Gastroesophageal sphincter (tissue), 4 donors: ENCODE data around the gene PIK3IP1. TPM values are rescaled to one million over a fixed set of nuclear protein-coding genes. Genes with fewer than 3 reads are reported as not detected.
A peak's percentile ranks its signal among the peaks of the same experiment; 100 is the strongest.

Experiments
- ATAC-seq: fragments of 150-250 bp; one replicate; pipeline ENCODE4 v1.9.1; 2016; ENCODE audit warnings: mild to moderate bottlenecking, moderate library complexity
- H3K27ac ChIP-seq, 4 donors: fragments of 200-600 bp; sonication (generic) in 3 of 4; 1 replicate in 3 of 4; 2 replicates in 1 of 4; pipeline ENCODE4 v1.5.1; 2016 to 2019
- H3K27me3 ChIP-seq: fragments of 200-600 bp; sonication (generic); one replicate; pipeline ENCODE4 v1.5.1; 2019
- H3K36me3 ChIP-seq, 2 donors: fragments of 200-600 bp; sonication (generic); one replicate each; pipeline ENCODE4 v1.5.1; 2019; ENCODE audit warnings: control low read depth in 1 of 2
- H3K4me1 ChIP-seq, 3 donors: fragments of 200-600 bp; sonication (generic); 1 replicate in 2 of 3; 2 replicates in 1 of 3; pipeline ENCODE4 v1.5.1; 2016 to 2019; ENCODE audit warnings: control low read depth in 2 of 3
- H3K4me3 ChIP-seq, 2 donors: fragments of 200-600 bp; sonication (generic); one replicate each; pipeline ENCODE4 v1.5.1; 2019; ENCODE audit warnings: mild to moderate bottlenecking in 1 of 2, moderate library complexity in 1 of 2
- H3K9me3 ChIP-seq, 3 donors: fragments of 200-600 bp; sonication (generic); one replicate each; pipeline ENCODE4 v1.5.1; 2017 to 2019; ENCODE audit warnings: control low read depth in 2 of 3
- CTCF ChIP-seq, 4 experiments: fragments of 200-600 bp in 2 of 4; fragments of 450-650 bp in 2 of 4; sonication (generic) in 1 of 4; IDR thresholded peaks; one replicate each; pipeline ENCODE4 v1.5.1; 2017 to 2019; ENCODE audit warnings: antibody characterized with exemption in 4 of 4, mild to moderate bottlenecking in 2 of 4, moderate library complexity in 2 of 4
- EP300 ChIP-seq: sonication (generic); formaldehyde crosslinking; IDR thresholded peaks from one replicate; pipeline ENCODE4 v1.6.1; 2017; ENCODE audit warnings: antibody characterized with exemption, mild to moderate bottlenecking
- POLR2A ChIP-seq, 2 donors: fragments of 450-650 bp; IDR thresholded peaks; one replicate each; pipeline ENCODE4 v1.6.1; 2017; ENCODE audit warnings: antibody characterized with exemption in 2 of 2, mild to moderate bottlenecking in 2 of 2, moderate library complexity in 1 of 2
- POLR2AphosphoS5 ChIP-seq: sonication (generic); formaldehyde crosslinking; IDR thresholded peaks from one replicate; pipeline ENCODE4 v1.6.1; 2017; ENCODE audit warnings: antibody characterized with exemption
- WGBS, 2 donors: methylation state at CpG; one replicate each; pipeline ENCODE4 v1.1.5; 2018; ENCODE audit warnings: low coverage in 1 of 2; 5-methylcytosine and 5-hydroxymethylcytosine counted together
- total RNA-seq, 4 donors: library from RNA; depleted of rRNA; stranded (reverse); fragments of >200 nt; gene quantifications; one replicate each; pipeline ENCODE4 v1.1.0, GENCODE V29; 2016

Gene PIK3IP1
- total RNA-seq, 4 donors from 2014 or later: 28.8 to 53.7 (median 37.8) TPM

- no peak for ATAC-seq
- no peaks in the 10 kb centered on the region for H3K9me3 ChIP-seq
- no peaks in the 10 kb centered on the region for H3K36me3 ChIP-seq
- no peaks in the 10 kb centered on the region for H3K27me3 ChIP-seq
- 73 to 74% methylated on average over 2 to 4 of the region's 4 CpGs for WGBS, 2 donors
- H3K4me3 ChIP-seq: no peak overlapping the region
- no peak for TF ChIP-seq CTCF (IDR thresholded peaks at IDR 0.05)
- TF ChIP-seq POLR2AphosphoS5: no peak
- no peak for TF ChIP-seq POLR2A (IDR thresholded peaks at IDR 0.05)
- no peak for TF ChIP-seq EP300
- peaks cover 0 to 51% (median 10%) of the 10 kb centered on the region in 3 donors for H3K4me1 ChIP-seq
- no peak overlapping the region for H3K27ac ChIP-seq
Observed at GRCh38 chr22:31250740-31251600, 41.3 kb downstream of the PIK3IP1 start.

- WGBS, 2 donors: 74 to 81% methylated on average over 2 to 5 of the region's 9 CpGs
- no peak for TF ChIP-seq POLR2AphosphoS5
- TF ChIP-seq EP300: no peak
- TF ChIP-seq POLR2A (IDR thresholded peaks at IDR 0.05): no peak
- no peak for TF ChIP-seq CTCF (IDR thresholded peaks at IDR 0.05)
- H3K36me3 ChIP-seq: no peaks in the 10 kb centered on the region
- H3K27me3 ChIP-seq: no peaks in the 10 kb centered on the region
- peak overlapping the region in 2 of 4 donors; percentile 70 to 75 for H3K27ac ChIP-seq
- no peak for ATAC-seq
- no peaks in the 10 kb centered on the region for H3K9me3 ChIP-seq
- peak overlapping the region in 1 of 2 donors; percentile 55 for H3K4me3 ChIP-seq
- H3K4me1 ChIP-seq: peaks cover 0 to 58% (median 10%) of the 10 kb centered on the region in 3 donors
Observed at GRCh38 chr22:31248965-31249958, 43.0 kb downstream of the PIK3IP1 start.

GRCh38 chr22:31248138-31248745 lies 44.0 kb downstream of the PIK3IP1 start:
- peak overlapping the region in 3 of 4 donors; percentile 48 to 75 (median 70) for H3K27ac ChIP-seq
- no peaks in the 10 kb centered on the region for H3K27me3 ChIP-seq
- 0 to 12% methylated on average over 5 to 7 of the region's 17 CpGs for WGBS, 2 donors
- TF ChIP-seq CTCF (IDR thresholded peaks at IDR 0.05) (no peak), EP300 (no peak), POLR2AphosphoS5 (peak; percentile 45), POLR2A (IDR thresholded peaks at IDR 0.05) (peak in 1 of 2 donors; percentile 17)
- H3K9me3 ChIP-seq: no peaks in the 10 kb centered on the region
- ATAC-seq: peak; percentile 97
- H3K4me3 ChIP-seq: peak overlapping the region; percentile 36 to 55
- H3K4me1 ChIP-seq: peaks cover 0 to 58% (median 10%) of the 10 kb centered on the region in 3 donors
- H3K36me3 ChIP-seq: no peaks in the 10 kb centered on the region

- TF ChIP-seq EP300 (no peak), POLR2A (IDR thresholded peaks at IDR 0.05) (no peak), CTCF (IDR thresholded peaks at IDR 0.05) (no peak), POLR2AphosphoS5 (no peak)
- Histone ChIP-seq H3K36me3 (no peaks in the 10 kb centered on the region), H3K9me3 (no peaks in the 10 kb centered on the region), H3K4me1 (peaks cover 0 to 61% (median 10%) of the 10 kb centered on the region in 3 donors), H3K27me3 (no peaks in the 10 kb centered on the region), H3K4me3 (peak overlapping the region in 1 of 2 donors; percentile 55), H3K27ac (no peak overlapping the region)
- WGBS, 2 donors: 20% methylated on average over 1 of the region's 1 CpG; no CpG with 5 or more reads in 1 of the 2 donors
- no peak for ATAC-seq
Observed at GRCh38 chr22:31247726-31248125, 44.6 kb downstream of the PIK3IP1 start.
